Heart left ventricle (tissue), 13 donors: ENCODE results near the gene KCNK18.

Experiments used
- CTCF ChIP-seq, 12 donors: fragments of 200-600 bp; sonication (generic) in 4 of 12; IDR thresholded peaks; one replicate each; pipeline versions ENCODE4 v1.5.0 to v1.8.0; 2018 to 2022; ENCODE audit warnings: antibody characterized with exemption in 12 of 12, mild to moderate bottlenecking in 5 of 12
- POLR2A ChIP-seq, 2 donors: fragments of 450-650 bp; IDR thresholded peaks; one replicate each; pipeline ENCODE4 v1.6.1; 2017; ENCODE audit warnings: antibody characterized with exemption in 2 of 2, mild to moderate bottlenecking in 2 of 2, moderate library complexity in 2 of 2
- donor health status: ischemic (EF 13 %, LVEDD 7.1; RV severe dilation, severe dysfunction).
- donor health status: DM: no; HTN: yes; CAD: no.
- donor health status: DM: no; HTN: no; CAD: no.
- donor health status: ischemic (EF 25% LVEDD 6.9; RV normal size, moderate dysfunction).
- donor health status: ischemic (EF 25% LVEDD 5.7; RV mildly dilated, moderate dysfunction).
- donor health status: ischemic (EF 35%, LVEDD 5.7; RV mildly dilated, moderate dysfunction).
- donor health status: nonischemic (EF 11% LVEDD 7.7; RV severe dilation, severe dysfunction).
- donor health status: DM: yes; HTN: yes; CAD: no.
- donor health status: PGD.
- donor health status: ischemic (EF 29% LVEDD 5.4; RV normal size, mild dysfunction).
- donor health status: nonischemic (EF 23%, LVEDD 6.1; RV moderate dilation, normal function).

- TF ChIP-seq POLR2A (IDR thresholded peaks at IDR 0.05) (no peak), CTCF (IDR thresholded peaks at IDR 0.05) (no peak)
Measured at GRCh38 chr10:117249493-117250093, 52.3 kb downstream of the KCNK18 start.
